ENCODE data around the gene AUTS2. TPM values are rescaled to one million over a fixed set of nuclear protein-coding genes. Genes with fewer than 3 reads are reported as not detected.

AUTS2 gene
- polyA plus RNA-seq, 1 donor from 2014 or later = 97.3 TPM

GRCh38 chr7:70450731-70451130 is 852.5 kb downstream of the AUTS2 start:
- H3K79me2 ChIP-seq (replicated peaks; ENCODE audit: insufficient read depth, low read length) = no peaks in the 10 kb centered on the region
- no peak overlapping the region for H3K4me2 ChIP-seq (ENCODE audit: low read length)
- no peak for TF ChIP-seq MXI1 (conservative IDR thresholded peaks at IDR 0.05; ENCODE audit: poor library complexity, severe bottlenecking)
- TF ChIP-seq SMC3 (conservative IDR thresholded peaks at IDR 0.05; ENCODE audit: poor library complexity) = no peak
- no peak for TF ChIP-seq POLR2AphosphoS5 (IDR thresholded peaks at IDR 0.05)
- no peak for TF ChIP-seq CTCF (IDR thresholded peaks at IDR 0.05; ENCODE audit: poor library complexity, severe bottlenecking)
- no peak overlapping the region for H3K27ac ChIP-seq (ENCODE audit: low read length)
- no peaks in the 10 kb centered on the region for H3K9me3 ChIP-seq (ENCODE audit: low read length)
- no peak overlapping the region for H2AFZ ChIP-seq (ENCODE audit: low read depth, low read length)
- no peaks in the 10 kb centered on the region for H3K9me2 ChIP-seq (ENCODE audit: insufficient read depth, low read length)
- H3F3A ChIP-seq (ENCODE audit: insufficient read depth, low read length, poor library complexity, severe bottlenecking) = no peaks in the 10 kb centered on the region
- no peaks in the 10 kb centered on the region for H3K36me3 ChIP-seq (ENCODE audit: insufficient read depth, low read length)
- no peak overlapping the region for H3K4me3 ChIP-seq (ENCODE audit: low read length)
- H3K9ac ChIP-seq (ENCODE audit: low read length) = no peak overlapping the region
- H4K20me1 ChIP-seq (ENCODE audit: insufficient read depth) = no peaks in the 10 kb centered on the region
- H3K27me3 ChIP-seq (ENCODE audit: insufficient read depth, low read depth, low read length) = no peaks in the 10 kb centered on the region

- H3K4me2 ChIP-seq (ENCODE audit: low read length) = no peak overlapping the region
- H3K9me2 ChIP-seq (ENCODE audit: insufficient read depth, low read length) = no peaks in the 10 kb centered on the region
- no peak overlapping the region for H3K4me3 ChIP-seq (ENCODE audit: low read length)
- H3K9me3 ChIP-seq (ENCODE audit: low read length) = no peaks in the 10 kb centered on the region
- TF ChIP-seq MXI1 (conservative IDR thresholded peaks at IDR 0.05; ENCODE audit: poor library complexity, severe bottlenecking) (no peak), EP300 (conservative IDR thresholded peaks at IDR 0.05; ENCODE audit: poor library complexity, severe bottlenecking) (no peak), POLR2AphosphoS5 (IDR thresholded peaks at IDR 0.05) (no peak), CTCF (IDR thresholded peaks at IDR 0.05; ENCODE audit: poor library complexity, severe bottlenecking) (no peak)
- no peaks in the 10 kb centered on the region for H4K20me1 ChIP-seq (ENCODE audit: insufficient read depth)
- no peak overlapping the region for H3K9ac ChIP-seq (ENCODE audit: low read length)
- H3K27ac ChIP-seq (ENCODE audit: low read length) = no peak overlapping the region
- H3K27me3 ChIP-seq (ENCODE audit: insufficient read depth, low read depth, low read length) = no peaks in the 10 kb centered on the region
- H3K79me2 ChIP-seq (replicated peaks; ENCODE audit: insufficient read depth, low read length) = no peaks in the 10 kb centered on the region
- H2AFZ ChIP-seq (ENCODE audit: low read depth, low read length) = no peak overlapping the region
- H3K36me3 ChIP-seq (ENCODE audit: insufficient read depth, low read length) = no peaks in the 10 kb centered on the region
- no peaks in the 10 kb centered on the region for H3F3A ChIP-seq (ENCODE audit: insufficient read depth, low read length, poor library complexity, severe bottlenecking)
Observed at GRCh38 chr7:70455925-70456324, 857.6 kb downstream of the AUTS2 start.

GRCh38 chr7:70456719-70457118 is 858.4 kb downstream of the AUTS2 start:
- Histone ChIP-seq H3K9me3 (ENCODE audit: low read length) (no peaks in the 10 kb centered on the region), H3K79me2 (replicated peaks; ENCODE audit: insufficient read depth, low read length) (no peaks in the 10 kb centered on the region), H3K9ac (ENCODE audit: low read length) (no peak overlapping the region), H3K36me3 (ENCODE audit: insufficient read depth, low read length) (no peaks in the 10 kb centered on the region), H3K4me2 (ENCODE audit: low read length) (no peak overlapping the region), H2AFZ (ENCODE audit: low read depth, low read length) (no peak overlapping the region), H3K4me3 (ENCODE audit: low read length) (no peak overlapping the region), H3K27me3 (ENCODE audit: insufficient read depth, low read depth, low read length) (no peaks in the 10 kb centered on the region), H3F3A (ENCODE audit: insufficient read depth, low read length, poor library complexity, severe bottlenecking) (no peaks in the 10 kb centered on the region), H3K9me2 (ENCODE audit: insufficient read depth, low read length) (no peaks in the 10 kb centered on the region), H4K20me1 (ENCODE audit: insufficient read depth) (no peaks in the 10 kb centered on the region), H3K27ac (ENCODE audit: low read length) (no peak overlapping the region)
- TF ChIP-seq EZH2 (IDR thresholded peaks at IDR 0.05; ENCODE audit: borderline replicate concordance, insufficient read depth, low read length, poor library complexity, severe bottlenecking) = no peak
- TF ChIP-seq TAF1 (IDR thresholded peaks at IDR 0.05; ENCODE audit: low read depth) = no peak
- TF ChIP-seq RAD21 (conservative IDR thresholded peaks at IDR 0.05) = no peak
- no peak for TF ChIP-seq EP300 (conservative IDR thresholded peaks at IDR 0.05; ENCODE audit: poor library complexity, severe bottlenecking)
- no peak for TF ChIP-seq REST (IDR thresholded peaks at IDR 0.05; ENCODE audit: borderline replicate concordance)
- no peak for TF ChIP-seq POLR2AphosphoS5 (IDR thresholded peaks at IDR 0.05)
